IPS-18a (cell line): ENCODE results near the gene CTIF.

Experiments
- H3K27ac ChIP-seq: one replicate; pipeline ENCODE4 v1.5.1; 2013; ENCODE audit warnings: low read length
- H3K27me3 ChIP-seq: one replicate; pipeline ENCODE4 v1.6.1; 2013; ENCODE audit warnings: mild to moderate bottlenecking, low read length; ENCODE audit not compliant: control insufficient read depth, insufficient read depth
- H3K36me3 ChIP-seq: one replicate; pipeline ENCODE4 v1.6.1; 2013; ENCODE audit warnings: low read depth, low read length; ENCODE audit not compliant: control insufficient read depth
- H3K4me1 ChIP-seq: one replicate; pipeline ENCODE4 v1.6.1; 2013; ENCODE audit warnings: low read depth, low read length; ENCODE audit not compliant: control insufficient read depth
- H3K4me3 ChIP-seq: one replicate; pipeline ENCODE4 v1.5.1; 2013; ENCODE audit warnings: low read length
- H3K9ac ChIP-seq: one replicate; pipeline ENCODE4 v1.6.1; 2013; ENCODE audit warnings: mild to moderate bottlenecking, low read length, moderate library complexity
- H3K9me3 ChIP-seq: one replicate; pipeline ENCODE4 v1.6.1; 2013; ENCODE audit warnings: low read depth, low read length; ENCODE audit not compliant: control insufficient read depth

Gene CTIF

DNA sequence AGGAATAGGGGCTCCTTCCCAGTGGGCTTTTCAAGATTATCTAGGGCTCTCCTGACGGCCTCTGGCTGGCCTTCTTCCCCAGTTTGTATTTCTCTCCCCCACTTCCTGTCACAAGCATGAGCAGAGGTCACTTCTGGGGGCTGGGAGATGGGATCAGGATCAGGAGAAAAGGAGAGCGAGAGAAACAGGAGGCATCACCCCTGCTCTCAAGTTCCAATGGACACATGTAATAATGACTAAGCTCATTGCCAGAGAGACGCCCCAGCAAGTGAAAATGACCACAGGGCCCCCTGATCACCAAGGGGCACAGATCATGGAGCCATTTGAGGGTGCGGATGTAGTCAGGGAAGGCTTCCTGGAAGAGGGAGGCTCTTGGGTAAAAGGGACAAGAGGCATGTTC is 319.8 kb downstream of the CTIF start:
- H3K4me3 ChIP-seq, result no peak overlapping the region
- no peak overlapping the region for H3K27ac ChIP-seq
- no peaks in the 10 kb centered on the region for H3K9me3 ChIP-seq
- no peak overlapping the region for H3K9ac ChIP-seq
- peaks cover 22% of the 10 kb centered on the region for H3K4me1 ChIP-seq
- no peaks in the 10 kb centered on the region for H3K36me3 ChIP-seq
- no peaks in the 10 kb centered on the region for H3K27me3 ChIP-seq

DNA sequence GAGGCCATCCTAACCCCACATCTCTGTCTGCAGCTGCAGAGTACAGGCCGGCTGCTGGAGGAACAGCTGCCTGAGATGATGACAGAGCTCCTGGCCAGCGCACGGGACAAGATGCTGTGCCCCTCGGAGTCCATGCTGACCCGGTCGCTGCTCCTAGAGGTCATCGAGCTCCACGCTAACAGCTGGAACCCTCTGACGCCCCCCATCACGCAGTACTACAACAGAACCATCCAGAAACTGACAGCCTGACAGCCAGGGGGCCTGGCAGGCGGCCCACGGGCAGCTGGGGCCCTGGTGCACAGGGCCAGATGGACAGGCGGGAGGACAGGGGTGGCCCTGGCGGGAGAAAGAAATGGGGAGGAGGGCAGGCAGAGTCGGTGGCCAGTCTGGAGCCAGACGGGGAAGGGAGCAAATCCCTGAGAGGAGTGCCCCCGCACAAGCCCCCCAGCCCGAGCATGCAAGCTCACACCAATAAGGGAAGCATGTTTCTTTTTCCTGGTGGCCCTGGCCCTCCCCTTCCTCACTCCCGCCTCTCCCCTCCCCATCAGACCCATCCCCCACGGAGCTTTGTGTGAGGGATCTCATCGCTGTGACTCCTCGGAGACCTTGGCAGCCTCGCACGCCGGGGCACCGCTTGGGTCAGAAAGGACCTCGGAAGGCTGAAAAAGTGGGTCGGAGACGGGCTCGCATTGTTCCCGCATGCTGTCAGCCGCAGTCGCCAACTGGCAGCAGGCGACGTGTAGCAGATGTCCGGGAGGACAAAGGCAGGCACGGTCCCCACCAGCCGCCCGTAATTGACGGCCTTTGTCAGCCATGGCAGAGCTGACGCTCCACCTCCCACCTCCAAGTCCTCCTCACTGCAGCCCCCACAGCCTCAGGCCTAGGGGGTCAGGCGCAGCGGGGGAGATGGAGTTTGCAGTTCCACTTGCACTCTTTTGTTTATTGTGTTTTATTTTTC is 320.8 kb downstream of the CTIF start:
- no peaks in the 10 kb centered on the region for H3K36me3 ChIP-seq
- no peaks in the 10 kb centered on the region for H3K9me3 ChIP-seq
- no peak overlapping the region for H3K27ac ChIP-seq
- peak overlapping the region; percentile 3 for H3K9ac ChIP-seq
- H3K4me3 ChIP-seq, result peak overlapping the region; percentile 16
- H3K4me1 ChIP-seq, result peaks cover 22% of the 10 kb centered on the region
- H3K27me3 ChIP-seq, result no peaks in the 10 kb centered on the region

DNA sequence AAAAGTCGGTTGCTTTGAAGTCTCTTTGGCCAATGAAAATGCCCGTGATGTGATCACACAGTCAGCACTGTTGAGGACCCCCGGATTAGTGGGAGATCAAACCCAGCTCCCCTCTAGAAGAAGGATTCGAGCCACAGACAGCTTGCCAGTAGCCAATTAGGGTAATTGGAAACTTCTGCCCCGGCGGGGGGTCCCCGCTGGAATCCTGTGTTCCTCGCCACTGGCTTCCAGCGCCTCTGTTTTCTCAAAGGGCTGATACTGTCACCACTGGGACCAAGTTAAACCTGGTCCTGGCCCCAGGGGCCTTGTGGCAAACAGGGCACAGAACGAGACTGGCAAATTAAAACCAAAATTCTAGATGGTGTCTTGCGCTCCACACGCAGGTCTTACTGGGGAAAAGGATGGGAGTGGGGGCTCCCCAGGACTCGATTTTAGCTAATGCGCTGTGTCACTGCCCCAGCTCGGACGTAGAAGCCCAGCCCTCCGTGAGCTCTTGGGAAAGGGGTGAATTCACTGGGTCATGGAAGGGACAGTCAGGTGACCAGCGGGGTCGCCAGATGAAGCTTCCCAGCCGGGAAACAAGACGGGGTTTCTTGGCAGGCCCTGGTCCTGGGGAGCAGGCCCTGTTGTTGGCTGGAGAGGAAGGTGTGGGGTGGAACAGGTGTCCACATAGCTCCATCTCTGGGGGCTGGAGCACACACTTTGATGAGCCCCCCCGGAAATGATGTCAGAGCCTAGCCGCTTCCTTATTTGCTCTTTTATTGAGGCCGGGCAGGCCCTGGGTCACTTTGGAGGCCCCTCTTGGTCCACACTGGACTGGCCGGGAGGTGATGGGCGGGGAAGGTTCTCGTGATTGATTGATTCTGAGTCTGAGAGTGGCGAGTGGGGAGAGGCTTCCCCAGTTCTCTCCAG is 321.7 kb downstream of the CTIF start:
- Histone ChIP-seq H3K36me3 (no peaks in the 10 kb centered on the region), H3K9ac (peak overlapping the region; percentile 3), H3K27me3 (no peaks in the 10 kb centered on the region), H3K9me3 (no peaks in the 10 kb centered on the region), H3K27ac (no peak overlapping the region), H3K4me3 (peak overlapping the region; percentile 16), H3K4me1 (peaks cover 22% of the 10 kb centered on the region)

- no peaks in the 10 kb centered on the region for H3K36me3 ChIP-seq
- peaks cover 22% of the 10 kb centered on the region for H3K4me1 ChIP-seq
- no peaks in the 10 kb centered on the region for H3K27me3 ChIP-seq
- no peaks in the 10 kb centered on the region for H3K9me3 ChIP-seq
- H3K9ac ChIP-seq, result no peak overlapping the region
- H3K27ac ChIP-seq, result no peak overlapping the region
- H3K4me3 ChIP-seq, result no peak overlapping the region
These were observed 322.4 kb downstream of the CTIF start for GRCh38 chr18:48861181-48861708.

DNA sequence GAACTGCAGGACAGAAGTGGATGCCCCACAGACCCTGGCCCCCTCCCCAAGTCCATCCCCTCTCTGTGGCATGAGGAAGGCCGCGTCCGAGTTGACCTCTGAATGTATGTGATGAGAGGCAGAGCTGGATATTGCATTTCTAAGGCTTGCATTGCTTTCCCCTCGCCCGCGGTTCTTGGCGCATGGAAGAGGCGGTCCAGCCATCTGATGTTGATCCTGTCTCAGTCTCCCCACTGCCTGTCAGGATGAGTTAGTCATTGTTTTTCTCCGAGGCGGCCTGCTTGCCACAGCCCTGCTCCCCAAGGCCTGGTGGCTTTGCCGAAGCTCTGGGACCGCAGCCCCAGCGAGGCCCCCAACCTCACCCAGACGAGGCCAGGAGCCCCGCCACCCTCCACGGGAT is 323.3 kb downstream of the CTIF start:
- no peaks in the 10 kb centered on the region for H3K36me3 ChIP-seq
- no peak overlapping the region for H3K4me3 ChIP-seq
- H3K9ac ChIP-seq, result no peak overlapping the region
- H3K9me3 ChIP-seq, result no peaks in the 10 kb centered on the region
- peaks cover 22% of the 10 kb centered on the region for H3K4me1 ChIP-seq
- H3K27ac ChIP-seq, result no peak overlapping the region
- no peaks in the 10 kb centered on the region for H3K27me3 ChIP-seq

DNA sequence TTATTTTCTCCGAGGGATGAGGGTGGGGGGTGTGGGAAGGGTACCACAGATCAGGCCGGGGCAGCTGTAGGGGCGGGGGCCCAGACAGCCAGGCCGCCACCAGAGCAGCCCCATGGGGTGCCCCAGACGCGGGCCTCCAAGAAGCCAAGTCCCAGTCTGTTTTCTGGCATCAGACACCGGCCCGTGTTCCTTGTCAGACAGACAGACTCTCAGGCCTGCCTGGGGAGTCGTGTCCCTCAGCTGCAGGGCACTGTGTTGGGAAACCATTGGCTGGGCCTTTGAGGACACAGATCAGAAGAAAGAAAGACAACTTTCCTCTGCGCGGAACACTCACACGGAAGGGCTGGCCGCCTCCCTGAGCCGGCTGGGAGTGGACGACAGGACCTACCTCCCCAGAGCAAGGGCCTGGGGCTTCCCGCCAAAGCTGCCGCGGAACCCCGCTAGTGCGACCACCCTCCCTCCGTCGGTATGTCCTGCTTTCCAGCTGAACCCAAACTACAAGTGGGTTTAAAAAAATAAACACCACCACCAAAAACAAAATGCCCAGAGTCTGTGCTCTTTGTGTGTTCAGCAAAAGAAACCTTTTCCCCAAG is 323.9 kb downstream of the CTIF start:
- H3K4me3 ChIP-seq, result no peak overlapping the region
- H3K9ac ChIP-seq, result no peak overlapping the region
- no peak overlapping the region for H3K27ac ChIP-seq
- peaks cover 22% of the 10 kb centered on the region for H3K4me1 ChIP-seq
- no peaks in the 10 kb centered on the region for H3K36me3 ChIP-seq
- no peaks in the 10 kb centered on the region for H3K9me3 ChIP-seq
- H3K27me3 ChIP-seq, result no peaks in the 10 kb centered on the region

GRCh38 chr18:48863432-48864065 is 324.7 kb downstream of the CTIF start:
- no peaks in the 10 kb centered on the region for H3K36me3 ChIP-seq
- peaks cover 22% of the 10 kb centered on the region for H3K4me1 ChIP-seq
- H3K27ac ChIP-seq, result no peak overlapping the region

GRCh38 chr18:48864876-48865275 is 326.0 kb downstream of the CTIF start:
- no peaks in the 10 kb centered on the region for H3K9me3 ChIP-seq
- H3K27me3 ChIP-seq, result no peaks in the 10 kb centered on the region
- H3K4me1 ChIP-seq, result peaks cover 15% of the 10 kb centered on the region
- no peak overlapping the region for H3K27ac ChIP-seq
- H3K9ac ChIP-seq, result no peak overlapping the region
- H3K36me3 ChIP-seq, result no peaks in the 10 kb centered on the region
- no peak overlapping the region for H3K4me3 ChIP-seq

More at GRCh38 chr18:48863432-48864065, 324.7 kb downstream of the CTIF start:
- H3K9ac ChIP-seq, result no peak overlapping the region
- H3K4me3 ChIP-seq, result no peak overlapping the region
- H3K9me3 ChIP-seq, result no peaks in the 10 kb centered on the region
- H3K27me3 ChIP-seq, result no peaks in the 10 kb centered on the region

- Histone ChIP-seq H3K36me3 (no peaks in the 10 kb centered on the region), H3K9ac (no peak overlapping the region), H3K4me1 (peaks cover 2% of the 10 kb centered on the region), H3K4me3 (no peak overlapping the region), H3K27ac (no peak overlapping the region), H3K27me3 (no peaks in the 10 kb centered on the region), H3K9me3 (no peaks in the 10 kb centered on the region)
These were observed 327.4 kb downstream of the CTIF start for GRCh38 chr18:48866028-48866733.

DNA sequence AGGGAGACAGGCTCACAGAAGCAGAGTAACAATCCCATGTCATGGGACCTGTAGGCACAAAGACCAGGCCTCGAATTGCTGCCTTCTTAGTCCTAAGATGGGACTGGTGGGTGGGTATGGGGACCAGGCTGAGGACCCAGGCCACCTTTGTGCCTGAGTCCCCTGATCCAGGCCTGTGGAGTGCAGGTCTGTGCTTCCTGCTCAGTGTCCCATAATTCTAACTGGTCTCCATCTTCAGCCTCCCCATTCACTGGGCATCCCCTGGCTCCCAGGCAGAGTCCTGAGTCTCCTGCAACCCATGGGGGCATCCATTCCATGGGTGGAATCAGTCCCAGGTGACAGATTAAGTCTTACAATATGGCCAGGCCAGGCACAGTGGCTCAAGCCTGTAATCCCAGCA is 328.0 kb downstream of the CTIF start:
- no peak overlapping the region for H3K9ac ChIP-seq
- H3K9me3 ChIP-seq, result no peaks in the 10 kb centered on the region
- H3K4me1 ChIP-seq, result no peaks in the 10 kb centered on the region
- no peaks in the 10 kb centered on the region for H3K27me3 ChIP-seq
- H3K36me3 ChIP-seq, result no peaks in the 10 kb centered on the region
- H3K27ac ChIP-seq, result no peak overlapping the region
- H3K4me3 ChIP-seq, result no peak overlapping the region
